GM13976 (cell line): ENCODE measurements around the gene ZFPM1.
"Not testable (repeated sequence)": the region's sequence is repeated elsewhere in the genome, so short reads cannot be mapped to it uniquely, and the experiment has no call there.

ENCODE experiments used
- DNase-seq: peaks from one replicate; pipeline ENCODE4 v3.0.0; 2012; ENCODE audit warnings: low spot score
- in situ Hi-C: fragments of 300-500 bp; cut with MboI; formaldehyde crosslinking; loops from one replicate; pipeline ENCODE4 v1.12.0; 2022; ENCODE audit warnings: low sequenced_read_pairs, mixed read lengths, inconsistent platforms; ENCODE audit not compliant: unreplicated experiment
- TF ChIP-seq, protein P1 (sequence below): IDR thresholded peaks from 2 replicates; pipeline ENCODE4 v1.5.1; 2012; ENCODE audit warnings: borderline replicate concordance, mild to moderate bottlenecking; ENCODE audit not compliant: insufficient read depth; ENCODE audit errors: extremely low read depth, missing control alignments, control extremely low read depth

The ZFPM1 gene

DNA sequence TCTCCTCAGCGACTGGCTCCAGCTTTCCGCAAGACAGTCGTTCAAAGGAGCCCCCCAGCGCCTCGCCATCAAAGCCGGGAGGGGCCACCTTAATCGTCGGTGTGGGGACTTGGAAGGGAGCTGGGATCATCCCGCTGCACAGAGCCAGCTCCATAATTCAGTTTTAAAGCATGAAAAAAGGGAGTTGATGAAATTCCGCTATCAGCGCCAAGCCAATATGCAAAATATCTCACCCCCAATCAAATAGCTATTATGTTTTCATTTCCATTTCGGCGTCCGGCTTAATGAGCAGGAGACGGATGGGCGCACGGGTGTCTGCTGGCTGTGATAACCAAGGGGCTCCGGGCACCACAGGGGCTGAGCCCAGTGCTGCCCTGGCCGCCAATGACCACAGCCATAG lies 27.7 kb downstream of the ZFPM1 start:
- DNase-seq = no peak
- TF ChIP-seq, protein P1, sequence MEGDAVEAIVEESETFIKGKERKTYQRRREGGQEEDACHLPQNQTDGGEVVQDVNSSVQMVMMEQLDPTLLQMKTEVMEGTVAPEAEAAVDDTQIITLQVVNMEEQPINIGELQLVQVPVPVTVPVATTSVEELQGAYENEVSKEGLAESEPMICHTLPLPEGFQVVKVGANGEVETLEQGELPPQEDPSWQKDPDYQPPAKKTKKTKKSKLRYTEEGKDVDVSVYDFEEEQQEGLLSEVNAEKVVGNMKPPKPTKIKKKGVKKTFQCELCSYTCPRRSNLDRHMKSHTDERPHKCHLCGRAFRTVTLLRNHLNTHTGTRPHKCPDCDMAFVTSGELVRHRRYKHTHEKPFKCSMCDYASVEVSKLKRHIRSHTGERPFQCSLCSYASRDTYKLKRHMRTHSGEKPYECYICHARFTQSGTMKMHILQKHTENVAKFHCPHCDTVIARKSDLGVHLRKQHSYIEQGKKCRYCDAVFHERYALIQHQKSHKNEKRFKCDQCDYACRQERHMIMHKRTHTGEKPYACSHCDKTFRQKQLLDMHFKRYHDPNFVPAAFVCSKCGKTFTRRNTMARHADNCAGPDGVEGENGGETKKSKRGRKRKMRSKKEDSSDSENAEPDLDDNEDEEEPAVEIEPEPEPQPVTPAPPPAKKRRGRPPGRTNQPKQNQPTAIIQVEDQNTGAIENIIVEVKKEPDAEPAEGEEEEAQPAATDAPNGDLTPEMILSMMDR = no peak
- in situ Hi-C loops = no loop called here

DNA sequence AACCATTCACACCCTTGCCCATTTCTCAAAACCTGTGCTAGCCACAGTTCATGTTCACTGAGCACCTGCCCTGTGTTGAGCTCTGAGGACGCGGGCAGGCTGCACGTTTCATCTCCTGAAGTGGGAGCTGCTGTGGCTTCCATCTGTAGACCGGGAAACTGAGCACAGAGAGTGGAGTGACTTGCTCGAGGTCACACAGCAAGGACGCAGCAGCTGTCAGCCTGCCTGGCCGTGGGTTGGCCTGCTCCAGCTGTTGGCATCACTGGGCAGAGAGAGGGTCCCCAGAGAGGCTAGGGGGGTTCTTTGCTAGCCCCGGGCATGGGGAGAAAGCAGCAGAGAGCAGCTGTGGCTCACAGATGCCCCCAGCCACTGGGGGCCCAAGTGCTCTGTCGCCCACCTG lies 28.8 kb downstream of the ZFPM1 start:
- in situ Hi-C loops = no loop called here
- TF ChIP-seq, protein P1 = no peak
- no peak for DNase-seq

DNA sequence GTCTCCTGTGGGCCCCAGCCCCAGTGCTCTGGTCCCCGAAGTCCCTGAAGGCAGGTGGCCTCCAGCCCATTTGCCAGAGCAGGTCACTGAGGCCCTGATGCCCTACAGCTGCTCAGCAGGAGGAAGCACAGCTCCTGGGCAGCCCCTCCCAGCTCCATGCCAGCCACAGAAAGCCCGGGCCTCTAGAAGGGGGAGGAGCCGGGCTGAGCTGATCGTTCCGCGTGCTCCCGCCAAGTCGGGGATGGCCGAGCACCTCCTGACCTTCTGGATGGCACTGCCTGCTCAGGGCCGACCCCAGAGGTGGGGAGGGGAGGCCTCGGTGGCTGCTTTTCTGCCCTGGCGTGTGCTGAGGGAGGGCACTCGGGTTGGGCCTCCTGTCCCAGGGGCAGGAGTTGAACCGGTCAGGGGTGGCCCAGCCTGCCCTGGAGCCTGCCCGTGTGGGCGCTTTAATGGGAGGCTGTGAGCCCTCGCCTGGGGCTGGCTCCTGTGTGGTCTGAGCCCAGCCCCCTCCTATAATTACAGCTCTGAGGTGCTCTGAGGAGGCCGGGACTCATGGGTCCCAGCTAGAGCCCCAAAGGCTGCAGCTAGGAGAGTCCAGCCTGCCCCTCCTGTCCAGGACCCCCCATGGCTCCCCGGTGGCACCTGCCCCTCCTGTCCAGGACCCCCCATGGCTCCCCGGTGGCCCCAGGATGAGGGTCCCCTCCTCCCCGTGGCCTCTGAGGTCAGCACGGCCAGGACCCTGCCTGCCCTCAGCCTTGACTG lies 29.7 kb downstream of the ZFPM1 start:
- DNase-seq = no peak
- in situ Hi-C loops = no loop called here
- TF ChIP-seq, protein P1 = no peak

DNA sequence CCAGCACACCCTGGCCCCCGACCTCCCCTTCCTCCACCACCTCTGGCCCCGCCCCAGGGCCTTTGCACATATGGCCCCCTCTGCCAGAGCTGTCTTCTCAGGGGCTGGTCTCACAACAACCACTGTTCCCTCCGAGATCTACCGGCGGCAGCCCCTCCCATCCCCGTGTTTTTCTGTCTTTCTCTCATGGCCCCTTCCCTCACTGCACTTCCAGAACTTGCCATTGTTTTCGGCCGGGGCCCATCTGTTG lies 30.2 kb downstream of the ZFPM1 start:
- TF ChIP-seq, protein P1 = no peak
- in situ Hi-C loops = no loop called here

DNA sequence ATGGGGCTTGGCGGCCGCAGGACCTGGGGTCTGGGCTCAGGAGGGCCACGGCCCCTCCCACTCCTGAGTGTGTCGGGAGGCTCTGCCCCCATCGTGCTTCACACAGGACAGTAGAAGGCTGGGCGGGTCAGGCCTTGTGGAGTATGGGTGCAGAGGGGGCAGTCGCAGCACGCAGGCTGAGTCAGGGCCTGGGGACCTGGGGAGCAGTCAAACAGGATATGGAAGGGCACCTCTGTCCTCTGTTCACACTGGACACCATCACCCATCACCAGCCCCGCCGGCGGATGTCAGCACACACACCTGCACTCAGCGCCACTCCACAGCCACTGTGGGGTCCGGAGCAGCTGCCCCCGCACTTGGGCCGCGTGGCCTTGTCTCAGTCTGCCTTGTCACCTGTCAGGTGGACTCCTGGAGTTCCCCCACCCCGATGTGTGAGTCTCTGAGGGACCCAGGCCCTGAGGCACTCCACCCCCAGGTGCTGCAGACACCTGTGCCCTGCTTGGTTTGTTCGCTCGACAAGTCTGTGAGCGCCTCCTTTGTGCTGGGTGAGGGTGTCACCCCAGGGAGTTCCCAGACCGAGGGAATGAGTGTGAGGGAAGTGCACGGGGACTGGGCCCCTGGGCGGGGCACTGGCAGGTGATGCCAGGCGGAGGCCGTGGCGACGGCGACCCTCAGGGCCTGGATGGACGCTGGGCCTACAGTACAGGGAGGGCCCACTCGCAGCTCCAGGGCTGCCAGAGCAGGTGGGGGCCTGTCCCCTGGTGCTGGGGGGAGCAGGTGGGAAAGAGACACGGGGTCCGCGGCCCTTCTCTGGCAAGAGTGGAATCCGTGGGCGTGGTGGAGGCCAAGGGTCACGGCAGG lies 31.7 kb downstream of the ZFPM1 start:
- in situ Hi-C loops = no loop called here
- no peak for DNase-seq
- TF ChIP-seq, protein P1 = no peak

More for the DNA sequence above, 30.2 kb downstream of the ZFPM1 start:
- DNase-seq = no peak

DNA sequence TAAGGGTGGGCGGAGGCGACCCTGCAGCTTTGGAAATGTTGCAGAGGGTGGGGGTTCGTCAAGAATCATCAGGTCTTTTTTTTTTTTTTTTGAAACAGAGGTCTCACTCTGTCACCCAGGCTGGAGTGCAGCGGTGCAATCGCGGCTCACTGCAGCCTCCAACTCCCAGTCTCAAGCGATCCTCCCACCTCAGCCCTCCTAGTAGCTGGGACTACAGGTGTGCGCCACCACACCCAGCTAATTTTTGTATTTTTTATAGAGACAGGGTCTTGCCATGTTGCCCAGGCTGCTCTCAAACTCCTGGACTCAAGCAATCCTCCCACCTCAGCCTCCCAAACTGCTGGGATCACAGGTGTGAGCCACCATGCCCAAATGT lies 32.3 kb downstream of the ZFPM1 start:
- DNase-seq, in situ Hi-C loops: not testable (repeated sequence)

DNA sequence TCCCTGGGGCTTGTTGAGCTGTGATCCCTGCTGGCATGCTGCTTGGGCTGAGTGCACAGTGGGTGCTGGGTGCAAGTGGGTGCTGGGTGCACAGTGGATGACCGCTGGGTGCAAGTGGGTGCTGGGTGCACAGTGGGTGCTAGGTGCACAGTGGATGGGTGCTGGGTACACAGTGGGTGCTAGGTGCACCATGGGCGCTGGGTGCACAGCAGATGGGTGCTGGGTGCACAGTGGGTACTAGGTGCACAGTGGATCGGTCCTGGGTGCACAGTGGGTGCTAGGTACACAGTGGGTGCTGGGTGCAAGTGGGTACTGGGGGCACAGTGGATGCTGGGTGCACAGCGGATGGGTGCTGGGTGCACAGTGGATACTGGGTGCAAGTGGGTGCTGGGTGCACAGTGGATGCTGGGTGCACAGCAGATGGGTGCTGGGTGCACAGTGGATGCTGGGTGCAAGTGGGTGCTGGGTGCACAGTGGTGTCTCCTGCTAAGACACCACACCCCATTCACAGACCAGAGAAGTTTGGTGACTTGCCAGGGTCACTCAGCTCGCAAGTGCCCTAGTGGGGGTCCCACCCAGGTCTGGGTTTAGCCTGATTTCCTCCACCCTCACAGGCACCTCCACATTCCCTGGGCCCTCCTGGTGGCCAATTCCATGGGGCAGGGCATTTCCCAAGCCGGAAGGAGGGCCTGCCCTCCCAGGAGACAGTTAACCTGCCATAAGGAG lies 33.5 kb downstream of the ZFPM1 start:
- no peak for DNase-seq
- in situ Hi-C loops = no loop called here
- TF ChIP-seq, protein P1 = no peak
